ENCODE results near the gene ADGRF1. TPM values are rescaled to one million over a fixed set of nuclear protein-coding genes. Genes with fewer than 3 reads are reported as not detected.

Gene ADGRF1
- total RNA-seq, 4 donors from 2014 or later = 7.4 to 57.0 (median 43.6) TPM

DNA sequence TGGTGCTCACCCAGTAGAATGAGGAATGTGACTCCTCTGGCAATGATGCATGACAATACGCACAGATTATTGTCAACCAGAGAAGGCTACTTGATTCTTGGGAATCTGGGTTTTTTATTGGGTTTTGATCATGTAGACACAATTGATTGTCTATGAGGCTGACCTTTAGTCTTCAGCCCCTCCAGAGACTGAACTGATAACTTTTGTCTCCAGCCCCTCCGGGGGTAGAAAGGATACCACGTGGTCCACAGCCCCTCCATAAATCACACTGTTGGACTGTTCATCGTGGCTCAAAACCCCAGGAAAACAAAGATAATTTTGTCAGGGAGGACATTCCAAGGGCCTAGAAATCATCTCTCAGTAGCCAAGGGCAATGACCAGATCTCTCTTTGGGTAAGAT, 62.9 kb downstream of the ADGRF1 start:
- Histone ChIP-seq H3K4me1 (peaks cover 0 to 14% (median 0%) of the 10 kb centered on the region in 3 donors), H3K36me3 (no peaks in the 10 kb centered on the region), H3K27me3 (no peaks in the 10 kb centered on the region), H3K9me3 (no peaks in the 10 kb centered on the region), H3K27ac (no peak overlapping the region), H3K4me3 (no peak overlapping the region)
- 65 to 78% methylated on average over 4 of the region's 4 CpGs for WGBS, 2 donors
- no peak for DNase-seq
- TF ChIP-seq POLR2A (IDR thresholded peaks at IDR 0.05) = no peak
- TF ChIP-seq, protein P1, sequence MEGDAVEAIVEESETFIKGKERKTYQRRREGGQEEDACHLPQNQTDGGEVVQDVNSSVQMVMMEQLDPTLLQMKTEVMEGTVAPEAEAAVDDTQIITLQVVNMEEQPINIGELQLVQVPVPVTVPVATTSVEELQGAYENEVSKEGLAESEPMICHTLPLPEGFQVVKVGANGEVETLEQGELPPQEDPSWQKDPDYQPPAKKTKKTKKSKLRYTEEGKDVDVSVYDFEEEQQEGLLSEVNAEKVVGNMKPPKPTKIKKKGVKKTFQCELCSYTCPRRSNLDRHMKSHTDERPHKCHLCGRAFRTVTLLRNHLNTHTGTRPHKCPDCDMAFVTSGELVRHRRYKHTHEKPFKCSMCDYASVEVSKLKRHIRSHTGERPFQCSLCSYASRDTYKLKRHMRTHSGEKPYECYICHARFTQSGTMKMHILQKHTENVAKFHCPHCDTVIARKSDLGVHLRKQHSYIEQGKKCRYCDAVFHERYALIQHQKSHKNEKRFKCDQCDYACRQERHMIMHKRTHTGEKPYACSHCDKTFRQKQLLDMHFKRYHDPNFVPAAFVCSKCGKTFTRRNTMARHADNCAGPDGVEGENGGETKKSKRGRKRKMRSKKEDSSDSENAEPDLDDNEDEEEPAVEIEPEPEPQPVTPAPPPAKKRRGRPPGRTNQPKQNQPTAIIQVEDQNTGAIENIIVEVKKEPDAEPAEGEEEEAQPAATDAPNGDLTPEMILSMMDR (IDR thresholded peaks at IDR 0.05) = no peak
- intact Hi-C loops (cut with DNase I) = no loop called here

DNA sequence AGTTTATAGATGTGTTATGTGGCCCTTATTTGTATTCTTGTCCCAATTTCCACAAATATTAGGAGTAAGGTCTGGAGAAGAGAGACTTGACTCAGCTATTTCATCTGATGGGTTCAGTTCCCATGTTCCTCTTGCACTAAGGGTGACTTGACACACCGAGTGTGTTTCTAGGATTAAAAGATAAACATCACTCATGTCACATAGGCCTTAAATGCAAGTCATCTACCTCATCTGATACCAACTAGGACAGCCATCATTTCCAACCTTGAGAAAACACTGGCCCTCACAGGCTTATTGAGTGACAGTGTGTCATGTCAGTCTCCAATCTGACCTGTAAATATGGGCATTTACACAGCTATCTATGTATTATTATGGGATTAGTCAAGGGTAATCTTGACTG, 67.3 kb downstream of the ADGRF1 start:
- no peaks in the 10 kb centered on the region for H3K9me3 ChIP-seq
- no peaks in the 10 kb centered on the region for H3K4me1 ChIP-seq
- intact Hi-C loops (cut with DNase I) = no loop called here
- H3K27me3 ChIP-seq = no peaks in the 10 kb centered on the region
- H3K4me3 ChIP-seq = no peak overlapping the region
- WGBS, 2 donors = 67 to 77% methylated on average over 1 of the region's 1 CpG
- TF ChIP-seq, protein P1 (IDR thresholded peaks at IDR 0.05) = no peak
- TF ChIP-seq POLR2A (IDR thresholded peaks at IDR 0.05) = no peak
- no peak overlapping the region for H3K27ac ChIP-seq
- H3K36me3 ChIP-seq = no peaks in the 10 kb centered on the region
- no peak for DNase-seq

DNA sequence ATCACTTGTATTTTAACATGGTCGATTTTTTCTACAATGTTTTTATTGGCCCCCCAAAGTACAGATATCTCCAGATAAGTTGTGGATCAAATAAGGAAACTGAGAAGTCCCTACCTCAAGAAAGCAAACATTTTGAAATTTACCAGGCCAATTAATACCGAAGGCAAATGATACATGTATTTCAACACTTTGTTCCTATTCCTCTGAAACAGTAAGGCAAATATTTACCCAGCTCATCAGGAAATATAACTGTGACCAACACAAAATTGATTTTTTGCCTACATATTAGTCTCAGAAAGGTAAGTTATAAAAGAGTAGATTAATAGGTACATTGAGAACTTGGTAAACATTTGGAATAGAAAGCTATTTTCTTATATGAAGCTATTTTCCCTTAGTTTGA, 69.1 kb downstream of the ADGRF1 start:
- H3K27ac ChIP-seq = no peak overlapping the region

DNA sequence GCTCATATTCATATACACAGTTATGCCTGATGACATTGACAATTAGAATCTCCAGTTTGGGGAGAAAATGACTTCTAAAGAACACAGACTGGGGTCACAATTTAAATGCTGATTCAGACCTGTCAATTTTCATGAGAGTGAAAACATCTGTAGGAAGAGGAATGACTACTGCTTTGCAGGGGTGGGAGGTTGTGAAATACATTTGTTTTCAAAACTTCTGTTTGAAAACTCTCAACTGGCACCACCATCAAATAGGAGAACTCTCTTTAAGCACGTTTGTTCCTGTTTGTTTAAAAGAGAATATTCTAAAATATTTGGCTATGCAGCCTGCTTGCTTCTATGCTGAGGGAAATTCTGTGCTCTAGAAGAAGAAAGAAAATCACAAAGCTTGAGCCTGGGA, 69.6 kb downstream of the ADGRF1 start:
- Histone ChIP-seq H3K4me3 (no peak overlapping the region), H3K27me3 (no peaks in the 10 kb centered on the region), H3K36me3 (no peaks in the 10 kb centered on the region), H3K27ac (no peak overlapping the region), H3K9me3 (no peaks in the 10 kb centered on the region), H3K4me1 (no peaks in the 10 kb centered on the region)
- DNase-seq = no peak
- TF ChIP-seq, protein P1 (IDR thresholded peaks at IDR 0.05) = no peak
- no peak for TF ChIP-seq POLR2A (IDR thresholded peaks at IDR 0.05)
- intact Hi-C loops (cut with DNase I) = no loop called here
- 4 to 13% methylated on average over 1 of the region's 1 CpG for whole genome bisulfite sequencing, 2 donors

More for the DNA sequence above, 69.1 kb downstream of the ADGRF1 start:
- TF ChIP-seq, protein P1 (IDR thresholded peaks at IDR 0.05) = no peak
- no peak for TF ChIP-seq POLR2A (IDR thresholded peaks at IDR 0.05)
- WGBS, 2 donors = 54 to 57% methylated on average over 2 of the region's 2 CpGs
- Histone ChIP-seq H3K4me3 (no peak overlapping the region), H3K9me3 (no peaks in the 10 kb centered on the region), H3K27me3 (no peaks in the 10 kb centered on the region), H3K4me1 (no peaks in the 10 kb centered on the region), H3K36me3 (no peaks in the 10 kb centered on the region)
- no peak for DNase-seq
- intact Hi-C loops (cut with DNase I) = no loop called here

DNA sequence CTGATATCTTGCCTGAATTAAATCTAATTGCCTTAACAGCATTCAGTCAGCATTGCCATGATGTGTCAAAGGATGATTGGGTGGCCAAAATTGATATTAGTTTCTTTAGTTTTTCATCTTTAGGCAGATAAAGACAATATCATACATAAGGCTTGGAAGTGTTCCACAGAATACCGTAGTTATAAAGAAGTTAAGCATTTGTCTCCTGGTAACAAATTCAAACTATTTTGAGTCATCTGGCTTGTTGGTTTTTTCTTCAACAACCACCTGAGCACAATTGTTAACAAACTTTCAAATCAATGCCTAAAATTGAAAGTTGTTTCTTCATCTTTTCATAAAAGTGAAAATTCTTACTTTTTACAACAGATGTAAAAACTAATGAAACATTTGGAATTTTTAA, 72.9 kb downstream of the ADGRF1 start:
- H3K36me3 ChIP-seq = no peaks in the 10 kb centered on the region
- DNase-seq = no peak
- no peaks in the 10 kb centered on the region for H3K27me3 ChIP-seq
- H3K27ac ChIP-seq = no peak overlapping the region
- no peak overlapping the region for H3K4me3 ChIP-seq
- H3K9me3 ChIP-seq = no peaks in the 10 kb centered on the region
- intact Hi-C loops (cut with DNase I) = no loop called here
- H3K4me1 ChIP-seq = no peaks in the 10 kb centered on the region
- TF ChIP-seq, protein P1 (IDR thresholded peaks at IDR 0.05) = no peak
- no peak for TF ChIP-seq POLR2A (IDR thresholded peaks at IDR 0.05)
- 19 to 48% methylated on average over 1 of the region's 1 CpG for WGBS, 2 donors
